Measurements from ENCODE around the gene MAP4K4.

MAP4K4 gene

GRCh38 chr2:101697124-101698013 is at the start of gene MAP4K4:
TSS of gene MAP4K4 (plus strand) at chr2:101697707. CDS start at chr2:101698081, 374 bp downstream.
- peak; percentile 27 for TF ChIP-seq CTCF (conservative IDR thresholded peaks at IDR 0.05; ENCODE audit: control insufficient read depth, insufficient read depth, low read depth, low read length)
- DNase-seq (ENCODE audit: low read depth) = peak; percentile 80
- peak within 1 kb of the TSS; percentile 99 for H3K4me3 ChIP-seq (ENCODE audit: control insufficient read depth, low read depth, low read length)

GRCh38 chr2:101653469-101653868 is 44.0 kb upstream of the MAP4K4 start:
- no peak overlapping the region for H3K4me3 ChIP-seq (ENCODE audit: control insufficient read depth, low read depth, low read length)
- no peak for TF ChIP-seq CTCF (conservative IDR thresholded peaks at IDR 0.05; ENCODE audit: control insufficient read depth, insufficient read depth, low read depth, low read length)
- no peak for DNase-seq (ENCODE audit: low read depth)

- no peak for TF ChIP-seq CTCF (conservative IDR thresholded peaks at IDR 0.05; ENCODE audit: control insufficient read depth, insufficient read depth, low read depth, low read length)
- no peak overlapping the region for H3K4me3 ChIP-seq (ENCODE audit: control insufficient read depth, low read depth, low read length)
- peak; percentile 87 for DNase-seq (ENCODE audit: low read depth)
Observed at GRCh38 chr2:101655702-101656422, 41.6 kb upstream of the MAP4K4 start.

GRCh38 chr2:101657787-101658186 is 39.7 kb upstream of the MAP4K4 start:
- no peak for DNase-seq (ENCODE audit: low read depth)
- no peak for TF ChIP-seq CTCF (conservative IDR thresholded peaks at IDR 0.05; ENCODE audit: control insufficient read depth, insufficient read depth, low read depth, low read length)
- no peak overlapping the region for H3K4me3 ChIP-seq (ENCODE audit: control insufficient read depth, low read depth, low read length)

GRCh38 chr2:101658387-101658786 is 39.1 kb upstream of the MAP4K4 start:
- TF ChIP-seq CTCF (conservative IDR thresholded peaks at IDR 0.05; ENCODE audit: control insufficient read depth, insufficient read depth, low read depth, low read length) = no peak
- H3K4me3 ChIP-seq (ENCODE audit: control insufficient read depth, low read depth, low read length) = no peak overlapping the region
- DNase-seq (ENCODE audit: low read depth) = no peak

- H3K4me3 ChIP-seq (ENCODE audit: control insufficient read depth, low read depth, low read length) = no peak overlapping the region
- TF ChIP-seq CTCF (conservative IDR thresholded peaks at IDR 0.05; ENCODE audit: control insufficient read depth, insufficient read depth, low read depth, low read length) = no peak
- no peak for DNase-seq (ENCODE audit: low read depth)
Observed at GRCh38 chr2:101665312-101665711, 32.2 kb upstream of the MAP4K4 start.

Data from fibroblast of mammary gland (primary cell).